Retinal pigment epithelial cell (primary cell): ENCODE data around the gene PRMT7.

Experiments used
- DNase-seq: peaks from one replicate; pipeline ENCODE4 v3.0.0-alpha.2; 2010; ENCODE audit warnings: low read depth
- H3K4me3 ChIP-seq: 2 replicates; pipeline ENCODE4 v1.5.1; 2011; ENCODE audit warnings: mild to moderate bottlenecking, low read length, control low read depth, moderate library complexity
- TF ChIP-seq, protein P1 (sequence below): conservative IDR thresholded peaks from 2 replicates; pipeline ENCODE4 v1.5.1; 2011; ENCODE audit warnings: low read depth, low read length, control low read depth, inconsistent platforms

PRMT7 gene

DNA sequence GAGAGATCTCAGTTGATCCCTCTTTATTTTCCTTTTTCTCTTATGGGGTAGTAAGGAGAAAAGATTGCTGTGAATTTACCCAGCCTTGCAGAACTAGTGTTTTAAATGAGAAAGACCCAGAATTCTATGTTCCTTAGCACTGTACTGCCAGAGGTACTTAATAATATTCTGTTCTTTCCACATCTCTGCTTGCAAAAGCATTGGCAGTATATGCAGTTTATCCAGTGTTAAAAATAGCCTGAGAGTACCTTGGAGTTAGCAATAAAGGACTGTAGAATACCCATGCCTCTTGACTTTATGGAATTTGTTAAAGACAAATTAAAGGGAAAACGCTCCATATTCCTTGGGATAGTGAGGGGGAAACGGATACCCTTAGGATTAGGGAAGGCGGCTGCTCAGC is 34.6 kb upstream of the PRMT7 start:
- DNase-seq: no peak
- TF ChIP-seq, protein P1, sequence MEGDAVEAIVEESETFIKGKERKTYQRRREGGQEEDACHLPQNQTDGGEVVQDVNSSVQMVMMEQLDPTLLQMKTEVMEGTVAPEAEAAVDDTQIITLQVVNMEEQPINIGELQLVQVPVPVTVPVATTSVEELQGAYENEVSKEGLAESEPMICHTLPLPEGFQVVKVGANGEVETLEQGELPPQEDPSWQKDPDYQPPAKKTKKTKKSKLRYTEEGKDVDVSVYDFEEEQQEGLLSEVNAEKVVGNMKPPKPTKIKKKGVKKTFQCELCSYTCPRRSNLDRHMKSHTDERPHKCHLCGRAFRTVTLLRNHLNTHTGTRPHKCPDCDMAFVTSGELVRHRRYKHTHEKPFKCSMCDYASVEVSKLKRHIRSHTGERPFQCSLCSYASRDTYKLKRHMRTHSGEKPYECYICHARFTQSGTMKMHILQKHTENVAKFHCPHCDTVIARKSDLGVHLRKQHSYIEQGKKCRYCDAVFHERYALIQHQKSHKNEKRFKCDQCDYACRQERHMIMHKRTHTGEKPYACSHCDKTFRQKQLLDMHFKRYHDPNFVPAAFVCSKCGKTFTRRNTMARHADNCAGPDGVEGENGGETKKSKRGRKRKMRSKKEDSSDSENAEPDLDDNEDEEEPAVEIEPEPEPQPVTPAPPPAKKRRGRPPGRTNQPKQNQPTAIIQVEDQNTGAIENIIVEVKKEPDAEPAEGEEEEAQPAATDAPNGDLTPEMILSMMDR: no peak
- no peak overlapping the region for H3K4me3 ChIP-seq

DNA sequence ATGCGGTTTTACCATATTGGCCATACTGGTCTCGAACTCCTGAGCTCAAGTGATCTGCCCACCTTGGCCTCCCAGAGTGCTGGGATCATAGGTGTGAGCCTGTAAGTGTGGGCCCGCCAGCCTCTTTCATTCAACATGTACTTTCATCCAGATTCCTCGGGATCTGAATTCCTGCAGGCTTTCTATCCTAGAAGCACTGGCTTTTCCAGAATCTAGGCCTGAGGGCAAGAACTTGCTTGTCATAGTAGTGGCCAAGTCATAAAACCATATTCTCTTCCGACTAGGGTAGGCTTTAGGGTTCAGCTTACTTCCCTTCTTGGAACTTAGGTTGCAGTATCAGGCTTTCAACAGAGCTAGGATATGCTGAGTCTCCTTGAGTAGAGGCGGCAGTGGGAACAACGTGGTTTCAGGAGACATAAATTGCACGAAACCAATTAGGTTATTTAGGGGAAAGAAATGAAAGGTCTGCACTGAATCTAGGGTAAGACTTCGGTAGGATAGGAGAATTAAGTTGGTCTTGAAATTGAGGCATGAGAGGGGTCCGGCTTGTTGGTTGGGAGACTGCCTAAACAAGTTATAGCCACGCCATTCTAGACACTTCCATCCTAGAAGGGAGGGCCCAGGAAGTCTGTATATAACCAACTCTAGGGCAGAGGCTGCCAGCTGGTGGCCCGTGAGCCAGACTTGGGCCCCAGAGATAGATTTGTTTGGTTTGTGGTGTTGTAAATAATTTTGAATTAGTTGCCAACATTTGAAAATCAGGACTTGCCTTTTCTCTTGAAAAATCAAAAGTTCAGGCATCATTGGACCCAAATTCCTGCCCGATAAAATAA is 30.9 kb upstream of the PRMT7 start:
- TF ChIP-seq, protein P1: no peak
- DNase-seq: no peak

DNA sequence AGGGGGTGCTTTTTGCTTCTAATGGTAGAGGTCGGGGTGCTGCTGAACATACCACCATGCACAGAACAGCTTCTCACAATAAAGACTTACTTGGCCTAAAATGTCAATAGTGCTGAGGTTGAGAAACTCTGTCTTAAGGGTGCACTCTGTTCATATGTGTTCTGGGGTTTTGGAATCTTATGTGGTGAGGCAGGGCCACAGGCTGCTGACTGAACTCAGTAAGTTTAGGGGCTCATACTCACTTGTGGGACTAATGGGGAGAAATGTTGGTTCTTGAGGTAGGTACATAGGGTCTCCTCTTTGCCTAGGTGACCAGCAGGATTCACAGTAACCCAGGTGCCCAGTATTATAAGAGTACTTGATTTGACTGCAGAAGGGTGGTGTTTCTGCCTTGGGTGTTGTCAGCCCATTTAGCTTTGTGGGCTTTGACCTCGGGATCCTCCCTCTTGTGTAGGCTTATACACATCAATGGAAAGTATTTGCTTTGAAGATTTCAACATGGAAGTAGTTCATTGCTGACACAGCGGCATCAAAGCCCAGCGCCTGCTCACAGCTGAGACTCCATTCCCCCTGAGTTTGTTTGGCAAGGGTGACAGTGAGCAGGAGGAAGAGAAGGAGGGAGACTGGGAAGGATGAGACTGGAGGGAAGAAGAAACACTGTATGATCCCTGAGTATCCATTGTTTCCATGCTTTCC is 29.3 kb upstream of the PRMT7 start:
- TF ChIP-seq, protein P1: no peak
- DNase-seq: no peak
- no peak overlapping the region for H3K4me3 ChIP-seq

More for the DNA sequence above, 30.9 kb upstream of the PRMT7 start:
- no peak overlapping the region for H3K4me3 ChIP-seq

DNA sequence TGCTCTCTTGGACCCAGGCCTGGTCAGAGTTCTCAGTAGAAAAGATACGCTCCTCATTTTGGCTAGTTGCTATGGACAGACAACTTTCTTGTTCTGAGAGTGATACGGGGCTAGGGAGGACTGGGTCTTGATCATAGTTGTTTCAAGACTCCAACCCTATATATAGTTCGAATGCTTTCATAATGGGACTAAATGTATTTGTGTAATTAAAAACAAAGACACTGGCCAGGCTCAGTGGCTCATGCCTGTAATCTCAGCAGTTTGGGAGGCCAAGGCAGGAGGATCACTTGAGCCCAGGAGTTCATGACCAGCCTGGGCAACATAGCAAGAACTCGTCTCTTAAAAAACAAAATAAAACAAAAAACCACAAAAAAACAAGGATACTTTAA is 28.8 kb upstream of the PRMT7 start:
- TF ChIP-seq, protein P1: no peak
- no peak overlapping the region for H3K4me3 ChIP-seq
- no peak for DNase-seq

DNA sequence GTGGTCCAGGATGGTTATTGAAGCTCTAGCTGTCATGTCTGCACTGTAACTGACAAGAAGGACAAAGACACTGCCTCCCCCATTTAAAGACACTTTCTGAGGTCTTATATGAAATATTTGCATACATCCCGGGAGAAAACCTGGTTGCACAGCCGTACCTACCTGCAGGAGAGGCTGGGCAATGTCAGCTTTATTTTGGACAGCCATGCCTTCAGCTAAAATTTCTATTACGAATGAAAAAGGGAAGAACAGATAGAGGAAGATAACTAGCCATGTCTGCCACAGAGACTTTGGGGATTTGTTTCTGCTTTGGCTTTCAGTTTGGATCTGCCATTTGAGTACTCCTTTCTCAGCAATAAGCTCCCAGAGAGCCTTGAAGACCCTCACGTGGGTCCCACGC is 27.5 kb upstream of the PRMT7 start:
- no peak overlapping the region for H3K4me3 ChIP-seq
- no peak for DNase-seq
- TF ChIP-seq, protein P1: no peak

GRCh38 chr16:68283801-68284598 is 26.8 kb upstream of the PRMT7 start:
- no peak overlapping the region for H3K4me3 ChIP-seq
- DNase-seq: no peak
- TF ChIP-seq, protein P1: no peak
